NCI-H2171 (cell line): ENCODE measurements around the gene GRAMD2A.

Source experiments
- DNase-seq: peaks from one replicate; lab custom pipeline; 2025; lab: John Stamatoyannopoulos, UW

GRAMD2A gene

DNA sequence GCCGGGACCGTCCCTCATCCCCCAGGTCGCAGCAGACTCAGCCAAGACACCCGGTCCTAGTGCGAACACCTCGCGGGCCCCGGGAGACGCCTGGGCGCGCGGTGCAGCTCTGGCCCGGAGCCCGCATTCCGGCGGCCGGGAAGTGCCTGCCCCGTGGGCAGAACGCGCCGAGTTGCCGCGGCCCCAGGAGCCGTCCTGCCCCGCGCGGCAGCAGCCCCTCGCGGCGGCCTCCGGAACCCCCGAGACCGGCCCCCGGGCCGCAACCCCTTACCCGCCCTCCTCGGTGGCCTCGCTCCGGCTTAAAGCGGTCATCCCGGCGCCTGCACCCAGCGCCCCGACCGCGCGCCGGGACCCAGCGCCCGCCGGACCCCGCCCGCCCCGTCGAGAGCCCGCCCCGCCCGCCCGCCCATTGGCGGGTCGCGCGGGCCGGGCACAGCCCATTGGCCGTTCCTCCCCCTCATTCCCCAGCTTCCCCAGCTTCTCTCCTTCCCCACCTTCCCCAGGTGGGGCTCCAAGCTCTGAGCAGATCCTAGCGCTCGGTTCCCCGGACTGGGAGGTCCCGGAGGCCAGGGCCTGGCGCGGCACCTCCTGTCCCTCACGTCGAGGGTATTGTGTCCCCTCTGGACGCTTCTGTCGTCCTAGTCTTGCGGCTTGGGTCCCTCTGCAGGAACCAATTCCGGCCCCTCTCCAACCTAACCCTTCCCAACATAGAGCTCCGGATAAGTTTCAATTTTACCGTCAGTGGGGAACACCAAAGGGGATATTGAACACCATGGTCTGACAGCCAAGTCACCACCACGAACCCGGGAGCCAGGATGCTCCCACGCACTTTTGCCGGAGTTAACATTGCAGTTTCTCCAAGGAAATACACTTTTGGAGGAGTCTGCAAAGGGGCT lies at the start of gene GRAMD2A:
GRAMD2A (minus strand) TSS at position 328 of the 896 bp plus-strand sequence.
- no peak for DNase-seq

DNA sequence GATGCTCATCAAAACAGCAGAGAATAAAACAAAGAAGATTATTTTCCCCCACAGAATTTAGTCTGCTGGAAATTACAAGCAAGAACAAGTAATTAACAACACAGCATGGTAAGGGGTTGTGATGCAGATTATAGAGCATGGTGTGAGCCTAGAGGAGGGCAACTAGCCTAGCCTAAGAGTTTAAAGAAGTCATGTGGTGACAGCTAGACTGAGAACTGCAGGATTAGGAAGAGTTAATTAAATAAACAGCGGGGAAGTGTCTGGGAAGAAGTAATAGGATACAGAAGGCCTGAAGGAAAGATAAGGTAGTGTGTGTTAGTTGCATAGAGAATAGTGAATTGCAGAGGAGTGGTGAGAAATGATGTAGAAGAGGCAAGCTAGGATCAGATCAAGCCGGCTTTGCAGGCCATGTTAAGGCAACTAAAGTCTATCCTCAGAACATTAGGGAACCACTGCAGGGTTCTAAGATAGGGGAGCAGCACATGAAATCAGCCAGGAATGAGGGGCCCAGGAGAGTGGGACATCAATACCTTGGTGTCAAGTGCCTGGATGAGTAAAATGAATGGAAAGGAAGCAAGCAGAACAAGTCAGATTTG lies 45.3 kb upstream of the GRAMD2A start:
- no peak for DNase-seq

DNA sequence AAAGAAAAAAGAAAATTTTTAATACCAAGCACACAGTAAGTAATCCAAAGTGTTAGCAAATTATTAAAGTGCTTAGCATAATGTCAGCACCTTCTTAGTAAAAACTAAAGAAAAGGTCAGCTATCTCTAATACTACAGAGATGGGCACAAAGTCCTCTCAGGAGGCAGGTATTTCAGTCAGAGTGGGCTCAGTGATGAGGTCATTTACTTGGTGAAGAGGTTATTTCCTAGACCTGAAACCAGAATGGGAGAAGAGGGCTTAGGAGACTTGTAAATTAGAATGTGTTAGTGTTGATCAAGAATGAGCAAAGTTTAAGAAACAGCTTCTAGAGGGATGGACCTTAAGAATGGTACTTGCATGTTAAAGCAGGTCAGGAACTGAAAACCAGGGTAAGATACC lies 42.1 kb upstream of the GRAMD2A start:
- no peak for DNase-seq

DNA sequence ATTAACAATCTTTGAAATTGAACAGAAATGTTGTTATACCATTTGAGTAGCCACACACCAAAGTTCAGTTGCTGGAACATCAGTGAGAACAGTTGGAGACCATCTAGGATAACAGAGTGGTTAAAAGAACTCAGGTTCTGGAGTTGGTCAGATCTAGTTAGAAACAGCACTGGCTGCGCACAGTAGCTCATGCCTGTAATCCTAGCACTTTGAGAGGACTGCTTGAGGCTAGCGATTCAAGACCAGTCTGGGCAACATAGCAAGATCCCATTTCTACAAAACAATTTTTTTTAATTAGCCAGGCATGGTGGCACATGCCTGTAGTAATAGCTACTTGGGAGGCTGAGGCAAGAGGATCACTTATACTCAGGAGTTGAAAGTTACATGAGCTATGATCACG lies 41.0 kb upstream of the GRAMD2A start:
- DNase-seq, result no peak

DNA sequence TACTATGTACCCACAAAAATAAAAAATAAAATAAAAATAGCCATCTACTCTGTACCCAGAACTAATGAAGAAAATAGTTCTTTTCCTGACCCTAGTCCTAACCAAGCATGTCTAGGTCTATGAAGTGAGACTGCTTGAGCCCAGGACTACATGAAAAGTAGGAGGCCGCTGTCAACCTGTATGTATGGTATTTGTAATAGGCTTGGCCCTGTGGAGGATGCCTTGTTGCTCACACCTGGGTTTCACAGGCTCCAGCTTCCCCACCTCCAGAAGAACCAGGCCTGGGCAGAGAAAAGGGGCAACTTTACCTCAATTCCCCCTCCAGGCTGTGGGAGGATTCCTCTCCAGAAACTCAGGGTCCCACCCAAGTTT lies 40.3 kb upstream of the GRAMD2A start:
- DNase-seq, result no peak

DNA sequence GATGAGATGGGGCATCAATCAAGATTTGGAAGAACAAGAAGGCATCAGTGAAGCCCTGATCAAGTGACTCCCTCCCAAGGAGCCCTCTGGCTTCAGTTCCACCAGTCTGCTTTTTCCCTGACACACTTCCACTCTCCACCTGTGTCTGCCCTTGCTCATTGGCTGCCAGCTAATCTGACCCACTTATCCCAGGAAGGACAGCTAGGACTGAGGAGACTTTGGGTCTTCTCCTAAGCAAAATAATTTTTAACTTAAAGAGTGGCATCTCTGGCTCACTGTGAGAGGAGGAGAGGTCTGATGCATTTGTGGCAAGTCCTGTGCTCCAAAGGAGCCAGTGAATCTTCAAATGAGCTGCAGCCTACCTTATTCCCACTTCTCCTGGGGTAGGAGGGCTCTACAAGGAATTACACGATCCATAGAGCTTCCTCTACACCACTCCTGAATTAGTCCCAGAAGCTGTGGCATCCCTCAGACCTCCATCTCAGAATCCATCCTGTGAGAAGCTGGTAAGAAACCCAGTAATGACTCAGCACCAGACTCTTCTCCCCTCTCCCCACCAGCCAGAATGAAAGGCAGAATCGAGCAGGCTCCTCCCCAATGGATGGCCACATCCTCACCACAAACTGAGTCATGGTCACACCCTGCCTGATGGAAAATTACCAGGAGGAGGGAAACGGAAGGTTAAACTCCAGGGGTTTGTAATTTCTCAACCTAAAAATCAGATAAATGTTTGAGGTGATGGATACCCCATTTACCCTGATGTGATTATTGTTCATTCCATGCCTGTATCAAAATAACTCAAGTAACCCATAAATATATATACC lies 39.7 kb upstream of the GRAMD2A start:
- DNase-seq, result no peak

DNA sequence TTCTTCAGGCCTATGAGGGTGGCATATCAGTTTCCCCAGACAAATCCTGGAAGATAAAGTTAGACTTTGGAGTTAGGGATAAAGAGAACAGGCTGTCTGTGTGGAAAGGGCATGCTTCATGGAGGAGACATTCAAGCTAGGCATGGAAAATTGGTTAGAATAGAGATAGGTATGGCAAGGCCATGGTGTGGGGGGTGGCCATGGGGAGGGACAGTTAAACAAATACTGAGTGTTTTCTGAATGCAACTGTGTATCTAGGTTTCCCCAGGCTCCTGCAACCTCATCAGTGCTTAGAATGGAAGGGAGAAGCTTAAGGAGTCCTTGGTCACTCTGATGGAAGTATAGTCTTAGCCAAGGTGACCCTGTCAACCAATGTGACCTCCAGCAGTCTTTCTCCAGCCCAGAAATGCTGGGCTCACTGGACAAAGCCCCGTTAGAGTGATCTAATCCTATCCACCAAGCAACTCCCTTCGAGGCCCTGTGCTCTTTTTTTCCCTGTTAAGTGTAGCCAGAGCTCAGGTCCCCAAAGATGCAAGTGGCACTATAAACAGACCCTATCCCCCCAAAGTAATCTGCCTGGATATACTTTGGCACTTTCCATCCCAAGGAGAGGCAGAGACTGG lies 38.9 kb upstream of the GRAMD2A start:
- DNase-seq, result no peak

DNA sequence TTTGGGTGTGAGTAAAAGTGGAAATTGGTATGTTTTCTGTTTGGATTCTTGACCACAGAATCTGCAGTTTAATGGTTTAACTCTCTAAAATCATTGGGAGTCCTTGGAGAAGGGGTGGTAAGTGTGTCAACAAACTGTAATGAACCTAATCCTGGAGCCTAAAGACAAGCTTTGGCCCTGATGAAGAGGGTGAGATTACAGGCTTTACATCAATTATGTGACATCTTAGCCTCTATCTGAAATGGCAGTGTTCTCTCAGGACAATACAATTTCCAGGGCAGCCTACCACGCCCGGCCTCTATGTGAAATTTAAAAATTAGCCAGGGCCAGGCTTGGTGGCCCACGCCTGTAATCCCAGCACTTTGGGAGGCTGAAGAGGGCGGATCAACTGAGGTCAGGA lies 37.7 kb upstream of the GRAMD2A start:
- DNase-seq, result no peak

DNA sequence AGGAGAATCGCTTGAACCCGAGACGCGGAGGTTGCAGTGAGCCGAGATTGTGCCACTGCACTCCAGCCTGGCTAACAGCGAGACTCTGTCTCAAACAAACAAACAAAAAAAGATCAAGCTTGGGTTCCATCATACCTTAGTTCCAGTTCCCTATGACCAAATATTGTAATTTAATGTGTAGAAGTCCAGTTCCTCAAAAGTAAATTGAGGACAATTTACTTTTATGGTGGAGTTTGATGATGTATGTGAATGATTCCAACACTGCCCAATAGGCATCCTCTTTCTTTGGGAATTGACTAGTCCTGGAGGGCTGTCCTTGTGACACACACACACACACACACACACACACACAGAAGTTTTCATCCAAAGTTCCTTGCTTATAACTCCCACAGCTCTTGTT lies 36.2 kb upstream of the GRAMD2A start:
- no peak for DNase-seq

DNA sequence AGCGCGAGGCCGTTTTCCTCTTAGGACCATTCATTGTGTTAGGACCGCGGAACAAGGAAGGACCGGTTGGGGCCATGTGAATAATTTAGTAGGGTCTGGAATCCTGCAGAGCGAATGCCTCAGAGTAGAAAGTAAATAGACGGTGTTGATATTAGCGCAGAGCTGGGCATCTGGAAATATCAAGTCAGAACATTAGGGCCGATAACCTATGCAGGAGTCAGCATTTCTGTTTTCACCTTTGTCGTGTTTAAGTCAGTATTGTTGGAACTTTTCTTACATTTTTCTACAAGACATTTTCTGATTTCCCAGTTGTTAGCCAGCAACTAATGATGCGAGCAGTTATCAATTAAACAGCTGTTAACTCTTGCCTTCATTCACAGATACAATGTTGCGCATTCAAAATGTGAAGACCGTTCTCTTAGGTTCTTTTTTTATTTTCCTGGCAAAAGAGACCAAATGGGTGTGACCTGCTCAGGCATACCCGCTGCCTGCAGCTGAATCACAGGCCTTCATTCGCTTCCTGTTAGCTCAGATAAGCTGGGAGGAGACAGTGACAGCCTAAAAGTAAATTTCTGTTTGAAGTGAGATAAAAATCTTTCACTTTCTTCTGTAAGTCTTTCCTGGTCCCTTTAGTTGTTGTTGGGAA lies 34.4 kb upstream of the GRAMD2A start:
- DNase-seq, result no peak

DNA sequence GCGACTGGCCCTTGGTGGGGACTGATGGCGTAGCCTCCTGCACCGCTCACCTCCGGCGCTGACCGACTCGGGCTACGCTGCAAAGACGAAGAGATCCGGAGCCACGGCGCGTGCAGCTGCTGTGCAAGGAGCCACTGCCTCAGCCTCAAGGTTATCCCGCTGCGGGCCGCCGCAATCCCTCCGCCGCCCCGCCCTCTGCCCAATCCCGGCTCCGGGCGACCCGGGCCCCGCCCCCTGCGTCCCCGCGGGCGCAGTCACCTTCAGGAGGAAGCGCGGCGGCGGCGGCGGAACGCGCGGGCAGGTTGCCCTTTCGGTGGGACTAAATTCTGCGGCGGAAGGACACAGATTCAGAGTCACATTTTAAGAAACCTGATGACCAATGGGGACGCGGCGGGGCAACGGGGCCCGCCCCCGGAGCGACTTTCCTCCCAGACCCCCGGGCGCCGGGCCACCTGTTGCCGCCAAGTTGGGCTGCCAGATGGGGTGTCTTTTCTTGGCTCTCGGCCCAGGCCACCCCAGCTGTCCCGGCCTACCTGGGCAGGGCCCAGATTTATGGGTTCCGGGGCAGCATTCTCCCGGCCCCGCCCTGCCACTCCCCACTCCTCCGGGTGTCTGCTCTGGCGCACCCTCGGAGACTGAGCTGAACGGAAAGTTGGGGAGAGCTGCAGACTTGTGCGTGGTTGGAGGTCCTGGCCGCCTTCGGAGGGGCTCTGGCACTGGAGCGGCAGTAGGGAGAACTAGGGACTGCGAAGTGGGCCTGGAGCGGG lies 33.7 kb upstream of the GRAMD2A start, which contains the start of gene PKM:
PKM (minus strand) TSS at position 125 of the 767 bp plus-strand sequence. CDS start 12,093 bp downstream, outside the sequence.
- DNase-seq, result peak; percentile 99

DNA sequence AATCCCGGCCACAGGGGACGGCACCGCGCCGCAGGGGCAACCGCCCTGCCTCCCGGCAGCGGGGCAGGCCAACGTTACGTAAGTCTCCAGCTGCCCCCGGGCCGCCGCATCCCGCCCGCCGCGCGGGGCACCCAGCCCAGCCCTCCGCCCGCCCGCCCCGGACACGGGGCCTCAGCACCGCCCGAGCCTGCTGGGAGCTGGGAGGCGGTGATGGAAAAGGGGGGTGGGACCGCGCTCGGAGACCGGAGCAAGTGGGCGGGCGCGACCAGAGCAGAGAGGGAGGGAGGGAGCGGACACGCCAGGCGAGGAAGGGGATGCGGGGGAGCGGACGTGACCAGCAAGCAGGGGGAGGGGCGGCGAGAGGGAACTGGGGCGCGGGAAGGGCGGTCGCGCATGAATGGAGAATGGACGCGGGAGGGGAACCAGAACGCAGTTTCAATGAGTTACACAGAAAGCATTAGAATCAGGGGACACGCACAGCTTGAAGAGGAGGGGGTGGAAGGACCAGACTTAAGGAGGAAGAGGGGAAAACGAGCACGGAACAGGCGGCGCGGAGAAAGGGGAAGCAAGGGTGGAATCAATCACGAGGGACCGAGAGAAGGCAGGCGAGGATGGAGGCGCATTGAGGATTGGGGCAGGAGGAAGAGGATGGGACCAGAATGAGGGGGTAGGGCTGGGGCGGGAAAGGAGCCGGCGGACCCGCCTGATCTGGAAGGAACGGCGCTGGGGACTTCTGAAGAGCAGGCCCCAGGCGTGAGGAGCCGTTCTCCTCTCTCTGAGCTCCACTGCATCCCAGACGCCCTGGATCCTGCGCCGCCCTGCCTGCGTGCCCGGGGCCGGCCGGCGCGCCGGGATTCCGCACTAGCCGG lies 32.8 kb upstream of the GRAMD2A start:
- peak; percentile 88 for DNase-seq

DNA sequence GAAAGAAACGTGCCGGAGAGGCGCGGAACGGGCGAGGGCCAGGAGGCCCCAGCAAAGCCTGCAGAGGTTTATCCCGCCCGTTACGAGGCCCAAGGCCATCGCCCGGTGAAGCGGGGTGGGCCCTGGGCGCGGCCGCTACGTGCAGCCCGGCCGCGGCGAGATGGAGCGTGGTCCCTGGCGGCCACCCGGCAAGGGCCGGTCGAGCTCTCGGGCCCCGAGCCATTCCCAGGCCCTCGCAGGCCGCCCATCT lies 32.3 kb upstream of the GRAMD2A start:
- DNase-seq, result no peak

DNA sequence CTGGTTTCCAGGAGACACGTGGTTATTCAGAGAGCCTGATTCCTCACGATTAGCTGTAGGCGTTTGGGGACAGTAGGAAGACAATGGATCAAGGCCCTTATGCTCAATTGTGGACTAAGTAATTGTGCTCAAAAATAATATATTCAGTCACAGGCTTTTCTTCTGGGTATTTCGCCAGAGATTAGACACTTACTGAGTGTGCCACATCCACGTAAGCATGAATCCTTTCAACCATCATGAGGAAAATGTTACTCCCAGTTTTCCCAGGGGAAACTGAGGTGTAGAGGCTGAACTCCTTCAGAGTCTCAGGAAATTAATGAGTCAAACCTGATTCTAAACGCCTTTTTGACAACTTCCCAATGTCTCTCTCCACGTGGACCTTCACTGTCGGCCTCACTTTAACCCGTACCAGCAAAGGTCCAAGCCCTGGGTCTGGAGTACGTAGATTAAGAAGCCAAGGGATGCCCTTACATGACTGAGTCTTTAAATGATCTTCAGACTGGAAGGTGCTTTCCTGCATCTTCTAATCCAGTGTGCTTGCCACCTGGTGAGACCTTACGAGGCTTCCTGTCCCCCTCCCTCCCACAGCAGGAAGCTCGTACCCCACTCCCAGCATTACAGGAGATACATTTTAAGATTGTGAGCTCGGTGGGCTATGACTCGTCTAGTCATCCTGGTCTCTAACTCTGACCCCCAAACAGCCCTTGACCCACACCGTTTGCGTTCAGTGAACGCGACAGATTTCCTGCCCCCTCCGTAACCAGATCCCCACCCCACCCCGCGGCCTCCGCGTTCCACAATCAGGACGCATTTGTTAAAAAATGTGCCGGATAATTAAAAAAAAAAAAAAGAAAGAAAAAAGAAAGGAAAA lies 31.7 kb upstream of the GRAMD2A start:
- no peak for DNase-seq

DNA sequence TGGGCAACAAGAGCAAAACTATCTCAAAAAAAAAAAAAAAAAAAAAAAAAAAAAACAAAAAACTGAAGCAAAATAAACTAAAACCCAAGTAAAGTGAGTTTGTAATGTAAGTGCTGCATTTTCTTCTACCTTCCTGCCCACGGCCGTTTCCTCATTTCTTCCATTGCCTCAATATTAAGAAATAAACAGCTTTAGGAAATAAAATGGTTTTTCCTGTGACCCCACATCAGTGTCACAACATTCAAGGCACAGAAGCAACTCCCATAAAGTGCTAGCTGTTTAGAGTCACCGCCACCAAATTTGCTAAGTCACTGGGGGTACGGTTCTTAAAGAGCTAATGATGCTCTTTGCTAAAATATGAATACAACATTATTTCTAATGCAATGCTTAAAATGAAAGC lies 30.1 kb upstream of the GRAMD2A start:
- no peak for DNase-seq

DNA sequence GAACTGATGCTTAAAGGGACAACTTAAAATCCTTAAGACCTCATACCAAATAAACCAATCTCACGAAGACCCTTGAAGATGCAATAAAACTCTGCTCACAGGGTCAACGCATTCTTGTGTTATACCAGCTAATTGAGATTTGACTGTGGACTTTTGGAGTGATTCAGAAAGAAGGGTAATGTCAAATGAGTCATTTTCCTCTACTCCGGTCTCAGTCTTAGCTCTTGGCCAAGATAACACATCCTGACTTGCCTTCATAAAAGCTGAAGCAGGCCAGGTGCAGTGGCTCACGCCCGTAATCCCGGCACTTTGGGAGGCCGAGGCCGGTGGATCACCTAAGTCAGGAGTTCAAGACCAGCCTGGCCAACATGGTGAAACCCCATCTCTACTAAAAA lies 29.6 kb upstream of the GRAMD2A start:
- no peak for DNase-seq

DNA sequence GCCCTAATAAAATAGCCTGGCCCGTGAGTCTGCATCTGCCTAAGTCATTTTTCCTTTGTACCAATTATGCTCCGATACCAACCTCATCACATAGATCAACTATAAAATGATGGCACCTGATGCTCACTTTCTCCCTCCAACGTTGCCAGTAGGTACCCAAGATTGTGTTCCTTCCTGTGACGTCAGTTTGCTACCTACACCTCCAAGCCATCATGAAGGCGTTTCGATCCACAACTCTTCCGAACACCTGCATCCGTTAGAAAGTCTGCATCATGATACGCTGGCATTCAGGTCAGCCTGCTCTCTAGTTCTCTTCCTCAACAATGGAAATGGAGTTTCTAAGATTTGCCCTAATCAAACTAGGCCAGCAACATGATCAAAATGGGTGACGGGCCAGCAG lies 25.7 kb upstream of the GRAMD2A start:
- DNase-seq, result no peak

DNA sequence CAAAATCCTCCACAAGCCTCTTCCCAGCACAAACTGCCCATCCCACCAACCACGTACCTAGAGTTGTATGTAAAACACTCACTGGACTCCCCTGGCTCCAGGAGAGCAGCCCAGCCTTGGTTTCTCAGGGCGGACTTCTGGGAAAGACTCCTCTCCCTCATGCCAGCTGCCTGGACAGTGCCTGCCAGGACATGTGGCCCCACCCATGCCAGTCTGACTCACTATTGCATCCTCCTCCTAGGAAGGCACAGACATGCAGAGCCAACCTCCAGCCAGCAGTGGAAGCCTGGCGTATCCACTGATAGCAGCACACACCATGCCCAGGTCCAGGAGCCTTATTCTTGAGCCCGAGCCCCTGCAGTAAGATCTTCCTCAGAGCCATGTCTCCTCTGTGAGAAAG lies 24.8 kb upstream of the GRAMD2A start:
- no peak for DNase-seq

DNA sequence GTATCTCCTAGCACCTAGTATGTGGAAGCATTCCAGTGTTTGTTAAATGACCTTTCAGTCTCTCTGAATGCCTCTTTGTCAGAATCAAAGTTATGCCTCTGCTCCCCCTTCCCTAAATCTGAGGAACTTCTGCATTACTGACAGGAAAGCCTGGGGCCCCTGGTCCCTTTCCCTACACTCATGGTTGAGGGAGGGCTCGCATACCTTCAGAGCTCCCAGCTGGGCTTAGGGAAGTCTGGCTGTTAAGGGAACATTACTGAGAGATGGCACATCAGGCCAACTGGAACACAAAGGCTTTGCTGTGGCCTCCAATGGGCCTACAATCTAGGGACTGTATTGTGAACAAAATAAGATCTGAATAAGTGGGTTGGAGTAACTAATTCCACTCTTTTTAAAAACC lies 23.1 kb upstream of the GRAMD2A start:
- no peak for DNase-seq
